COLO829 (cell line): ENCODE data around the gene ASPDH.
"Not testable (repeated sequence)": the region's sequence is repeated elsewhere in the genome, so short reads cannot be mapped to it uniquely, and the experiment has no call there.

ENCODE experiments used
- DNase-seq: peaks from one replicate; pipeline ENCODE4 v3.0.0; 2012; ENCODE audit warnings: low spot score

The ASPDH gene

DNA sequence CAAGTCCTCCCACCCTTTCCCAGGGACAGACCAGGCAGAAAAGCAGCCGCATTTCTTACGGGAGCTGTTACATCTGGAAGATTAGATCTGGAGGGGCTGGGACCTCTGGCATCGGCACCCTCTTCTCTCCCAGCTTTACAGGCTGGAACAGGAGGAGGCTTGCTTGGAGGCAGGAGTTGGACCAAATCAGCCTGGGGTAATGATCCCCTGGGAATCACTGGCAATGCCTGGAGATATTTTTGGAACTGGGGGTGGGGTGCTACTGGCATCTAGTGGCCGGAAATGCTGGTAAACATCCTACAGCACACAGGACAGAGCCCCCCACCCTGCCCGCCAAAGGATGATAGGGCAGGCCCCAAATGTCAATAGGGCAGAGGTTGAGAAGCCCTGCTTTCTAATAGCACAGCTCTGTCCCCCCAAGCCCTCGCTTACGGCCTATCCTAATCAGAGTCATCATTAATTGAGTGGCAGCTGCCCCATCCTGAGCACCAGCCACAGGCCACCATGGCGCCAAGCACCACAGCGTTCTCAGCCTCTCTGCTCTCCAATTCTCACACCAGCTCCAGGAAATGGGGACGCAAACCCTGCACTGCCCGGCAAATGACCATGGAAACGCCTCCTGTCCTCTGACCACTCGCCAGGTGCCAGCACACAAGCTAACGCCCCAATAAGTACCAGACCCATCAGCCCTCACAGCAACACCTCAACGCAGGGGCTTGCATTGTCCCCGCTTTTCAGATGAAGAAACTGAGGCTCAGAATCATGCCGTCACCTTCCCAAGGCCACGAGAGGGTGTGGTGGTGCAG, 33.9 kb upstream of the ASPDH start:
- no peak for DNase-seq

DNA sequence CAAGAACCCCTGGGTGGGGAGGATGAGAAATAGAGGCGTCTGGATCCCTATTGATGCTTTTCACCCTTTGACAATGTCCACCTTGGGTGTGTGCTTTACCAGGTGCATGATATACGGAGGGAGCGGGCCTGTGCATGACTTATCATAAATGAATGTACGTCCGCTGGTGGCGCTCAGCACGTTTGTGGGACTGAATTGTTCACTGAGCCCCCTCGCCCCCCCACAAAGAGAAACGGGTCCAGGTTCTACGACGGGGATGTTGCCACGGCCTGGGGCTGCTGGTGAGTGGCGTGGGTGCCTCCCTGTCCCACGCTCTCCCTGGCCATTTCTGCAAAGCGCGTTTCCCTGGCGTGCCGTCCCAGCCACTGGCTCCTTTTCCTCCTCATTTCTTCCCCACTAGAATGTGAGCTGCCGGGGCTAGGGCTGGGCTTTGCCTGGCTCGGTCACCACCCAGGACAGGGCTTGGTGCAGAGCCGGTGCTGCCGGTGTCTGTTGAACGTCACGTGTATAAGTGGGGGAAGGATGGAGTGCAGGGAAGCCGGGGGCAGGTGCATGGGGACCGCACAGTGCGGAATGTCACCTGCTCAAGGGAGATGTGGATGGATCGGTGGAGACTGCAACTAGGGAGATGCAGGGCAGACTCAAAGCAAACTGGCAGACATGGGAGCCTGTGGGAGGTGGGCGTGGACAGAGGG, 33.0 kb upstream of the ASPDH start:
- DNase-seq, result no peak

DNA sequence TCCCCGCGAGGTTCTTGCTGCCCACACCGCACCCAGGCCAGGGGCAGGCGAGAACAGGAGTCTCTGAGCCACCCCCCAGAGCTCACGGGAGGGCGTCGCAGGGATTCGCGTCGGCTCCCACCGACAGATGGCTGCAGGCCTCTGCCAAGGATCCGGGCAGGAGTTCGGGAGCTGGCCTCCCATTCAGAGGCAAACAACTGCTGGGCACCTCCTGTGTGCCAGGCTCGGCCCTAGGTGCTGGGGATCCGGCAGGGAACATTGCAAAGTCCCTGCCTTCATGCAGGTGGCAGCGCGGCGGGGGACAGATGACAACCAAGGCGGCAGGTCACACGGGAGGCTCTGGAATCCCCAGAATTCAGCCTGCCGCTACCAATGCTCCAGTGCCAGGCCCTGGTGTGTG, 29.2 kb upstream of the ASPDH start:
- no peak for DNase-seq

DNA sequence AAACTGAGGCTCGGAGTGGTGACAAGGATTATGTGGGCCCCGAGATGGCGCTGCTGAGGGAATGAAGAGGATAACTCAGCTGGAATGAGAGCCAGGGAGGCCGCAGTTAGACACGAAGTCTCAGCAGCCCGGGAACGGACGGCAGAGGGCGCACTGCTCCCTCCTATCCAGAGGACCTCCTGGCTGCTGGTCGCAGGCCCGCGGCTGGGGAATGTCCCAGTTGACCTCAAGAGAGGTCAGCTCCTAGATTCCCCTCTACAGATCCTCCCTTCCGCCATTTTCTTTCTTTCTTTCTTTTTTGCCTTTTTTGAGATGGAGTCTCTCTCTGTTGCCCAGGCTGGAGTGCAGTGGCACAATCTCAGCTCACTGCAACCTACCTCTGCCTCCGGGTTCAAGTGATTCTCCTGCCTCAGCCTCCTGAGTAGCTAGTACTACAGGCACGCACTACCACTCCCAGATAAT, 24.1 kb upstream of the ASPDH start:
- DNase-seq, result peak; percentile 87

DNA sequence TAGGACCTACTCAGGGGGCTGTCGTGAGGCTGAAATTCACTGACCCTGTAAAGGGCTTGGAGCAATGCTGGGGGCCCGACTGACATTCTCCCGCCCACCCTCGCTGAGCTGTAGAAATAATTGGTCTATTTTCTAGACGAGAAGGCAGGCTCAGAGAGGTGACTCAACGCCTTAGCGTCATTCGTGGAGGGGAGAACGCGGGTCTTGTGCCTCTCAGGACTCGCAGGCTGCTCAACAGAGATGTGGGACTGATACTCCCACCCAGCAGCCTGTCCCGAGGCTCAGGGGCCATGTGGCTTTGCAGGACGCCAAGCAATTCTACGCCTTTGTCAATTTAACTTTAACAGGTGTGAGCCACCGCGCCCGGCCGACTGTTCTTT, 23.6 kb upstream of the ASPDH start:
- DNase-seq, result no peak

DNA sequence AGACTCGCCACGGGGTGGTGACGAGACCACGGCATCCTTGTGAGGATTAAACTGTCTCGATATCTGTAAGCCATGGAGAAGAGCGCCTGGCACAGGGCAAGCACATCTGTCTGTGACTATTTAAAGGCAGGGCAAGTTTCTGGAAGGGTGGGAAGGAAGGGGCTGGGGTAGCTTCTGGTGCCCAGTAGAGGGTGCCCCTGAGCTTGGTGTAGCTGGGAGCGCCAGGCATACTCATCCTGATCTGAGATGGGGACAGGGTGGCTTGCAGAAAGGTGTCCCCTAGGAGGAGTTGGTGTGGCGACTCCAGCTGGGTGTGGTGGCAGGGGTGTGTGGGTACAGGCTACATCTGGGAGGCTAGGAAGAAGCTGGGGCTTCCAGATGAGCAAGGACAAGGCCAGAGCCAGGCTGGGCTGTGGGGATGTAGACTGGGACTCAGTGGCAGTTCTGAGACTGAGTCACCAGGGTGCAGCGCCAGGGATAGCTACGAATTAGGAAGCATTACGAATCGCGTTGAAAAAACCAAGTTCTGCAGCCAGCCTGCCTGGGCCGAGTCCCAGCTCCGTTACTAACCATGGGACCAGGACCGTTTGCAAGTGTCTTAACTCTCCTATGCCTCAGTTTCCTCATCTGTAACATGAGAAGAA, 23.1 kb upstream of the ASPDH start:
- DNase-seq, result no peak

DNA sequence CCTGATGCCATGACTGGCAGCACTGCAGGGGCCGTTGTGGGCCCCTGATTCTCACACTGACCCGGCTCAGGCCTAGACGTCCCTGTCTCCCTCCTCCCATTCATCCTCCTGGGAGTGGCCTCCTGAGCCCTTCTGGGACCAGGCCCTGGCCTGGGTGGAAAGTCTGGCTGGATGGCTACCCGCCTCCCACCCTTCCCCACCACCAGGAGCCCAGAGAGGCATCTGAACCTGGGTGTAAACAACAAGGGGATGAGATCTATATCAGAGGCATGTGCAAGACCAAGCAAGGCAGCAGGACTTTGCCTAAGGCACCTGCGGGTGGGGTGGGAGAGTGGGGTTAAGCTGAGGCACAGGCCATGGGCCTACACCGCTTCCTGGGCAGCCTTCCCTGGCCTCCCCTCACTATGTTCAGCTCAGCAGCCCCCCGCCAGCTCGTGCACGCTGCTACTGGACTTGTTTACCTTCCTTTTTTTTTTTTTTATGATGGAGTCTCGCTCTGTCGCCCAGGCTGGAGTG, 22.0 kb upstream of the ASPDH start:
- no peak for DNase-seq

DNA sequence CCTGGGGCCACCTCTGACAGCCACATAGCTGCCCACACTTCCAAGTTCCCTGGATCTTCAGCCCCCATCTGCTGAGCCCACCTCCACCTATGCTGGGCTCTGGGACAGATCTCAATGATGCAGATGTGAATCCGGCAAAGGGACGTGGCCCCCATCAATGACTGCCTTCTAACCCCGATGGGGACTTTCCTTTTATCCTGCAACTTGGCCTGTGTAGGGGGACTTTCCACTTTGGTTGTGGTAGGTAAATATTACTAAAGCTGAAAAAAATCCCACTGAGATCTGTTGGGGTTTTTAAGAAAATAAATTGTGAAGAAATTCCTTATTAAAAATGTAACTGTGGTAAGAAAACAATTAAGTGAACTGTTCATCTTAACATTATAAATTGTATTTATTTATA, 20.8 kb upstream of the ASPDH start:
- DNase-seq, result no peak

DNA sequence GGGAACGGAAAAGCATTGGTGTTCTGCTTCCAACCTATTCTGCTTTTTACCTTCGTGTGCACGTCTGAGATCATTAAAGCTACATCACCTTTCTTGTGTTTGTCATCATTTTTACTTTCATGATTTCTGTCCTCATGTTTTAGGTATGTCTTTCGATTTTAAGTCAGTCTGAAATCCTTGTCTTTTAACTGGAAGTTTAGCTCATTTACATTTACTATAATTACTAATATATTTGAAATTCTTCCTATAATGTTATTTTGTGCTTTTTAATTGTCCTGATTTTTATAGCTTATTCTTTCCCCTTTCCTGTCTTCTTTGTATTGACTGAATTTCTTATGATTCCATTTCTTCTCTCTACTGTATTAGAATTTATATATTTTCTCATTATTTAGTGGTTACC, 19.2 kb upstream of the ASPDH start:
- no peak for DNase-seq

DNA sequence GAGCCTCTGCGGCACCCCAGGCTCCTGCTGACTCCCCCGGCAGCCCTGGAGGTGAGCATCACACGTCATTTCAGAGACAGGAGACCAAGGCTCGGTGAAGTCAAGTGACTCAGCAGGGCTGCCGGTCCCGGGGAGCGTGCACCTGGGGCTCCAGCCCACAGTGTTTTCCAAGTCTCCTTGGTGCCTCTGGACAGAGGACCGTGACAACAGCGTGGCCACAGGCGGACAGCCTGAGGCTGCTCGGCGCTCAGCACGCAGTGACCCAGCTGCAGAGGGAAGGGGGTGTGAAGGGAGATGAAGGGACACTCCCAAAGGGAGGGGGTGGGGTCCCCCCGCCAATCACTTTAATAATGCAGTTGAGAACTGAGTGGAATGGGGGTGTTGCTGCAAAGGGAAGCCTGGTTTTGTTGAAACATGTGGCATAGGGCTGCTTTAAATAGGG, 17.5 kb upstream of the ASPDH start:
- no peak for DNase-seq

DNA sequence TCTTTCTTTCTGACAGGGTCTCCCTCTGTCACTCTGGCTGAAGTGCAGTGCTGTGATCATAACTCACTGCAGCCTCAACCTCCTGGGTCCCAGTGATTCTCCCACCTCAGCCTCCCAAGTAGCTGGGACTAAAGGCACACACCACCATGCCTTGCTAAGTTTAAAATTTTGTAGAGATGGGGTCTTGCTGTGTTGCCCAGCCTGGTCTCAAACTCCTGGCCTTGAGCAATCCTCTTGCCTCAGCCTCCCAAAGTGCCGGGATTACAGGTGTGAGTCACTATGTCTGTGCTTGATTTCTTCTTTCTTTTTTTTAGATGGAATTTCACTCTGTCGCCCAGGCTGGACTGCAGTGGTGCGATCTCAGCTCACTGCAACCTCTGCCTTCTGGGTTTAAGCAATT, 14.3 kb upstream of the ASPDH start:
- DNase-seq, result not testable (repeated sequence)

DNA sequence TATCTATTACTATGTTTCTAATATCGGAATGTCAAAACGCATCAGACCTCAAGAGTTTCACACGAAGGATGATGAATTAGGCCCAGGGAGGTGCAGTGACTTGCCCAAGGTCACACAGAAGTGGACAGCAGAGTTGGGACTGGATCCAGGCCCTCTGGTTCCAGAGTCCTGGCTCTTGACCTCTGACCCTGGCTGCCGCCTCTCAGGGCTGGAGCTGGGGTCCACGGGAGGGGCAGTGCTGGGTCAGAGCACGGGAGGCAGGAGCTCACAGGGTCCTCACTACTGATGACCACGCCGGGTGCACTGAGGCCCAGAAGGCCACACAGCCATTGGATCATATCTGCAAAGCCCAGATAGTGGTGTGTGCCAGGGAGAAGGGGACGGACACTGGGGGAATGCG, 9.2 kb upstream of the ASPDH start:
- DNase-seq, result no peak

DNA sequence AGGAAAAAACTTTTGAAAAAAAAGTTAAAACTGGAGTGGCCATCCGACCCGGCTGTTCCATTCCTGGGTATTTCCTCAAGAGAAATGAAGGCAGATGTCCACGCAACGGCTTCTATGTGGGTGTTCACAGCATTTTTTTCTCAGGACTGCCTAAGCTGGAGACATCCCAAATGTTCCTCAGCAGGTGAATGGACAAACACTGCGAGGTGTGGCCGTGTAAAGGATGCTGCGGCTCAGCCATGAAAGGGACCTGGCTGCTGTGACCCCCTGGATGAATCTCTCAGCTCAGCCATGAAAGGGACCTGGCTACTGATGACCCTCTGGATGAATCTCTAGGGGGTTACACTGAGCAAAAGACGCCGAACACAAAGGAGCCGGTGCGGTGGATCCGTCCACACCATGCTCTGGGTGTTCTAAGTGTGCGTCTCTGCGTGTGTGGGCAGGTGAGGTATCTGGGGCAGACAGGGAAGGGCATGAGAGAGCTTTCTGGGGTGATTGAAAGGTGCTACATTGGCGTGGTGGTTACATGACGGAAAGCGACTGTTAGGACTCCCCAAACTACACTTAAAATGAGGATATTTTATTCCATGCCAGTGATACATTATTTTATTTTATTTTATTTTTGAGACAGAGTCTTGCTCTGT, 7.2 kb upstream of the ASPDH start:
- no peak for DNase-seq

DNA sequence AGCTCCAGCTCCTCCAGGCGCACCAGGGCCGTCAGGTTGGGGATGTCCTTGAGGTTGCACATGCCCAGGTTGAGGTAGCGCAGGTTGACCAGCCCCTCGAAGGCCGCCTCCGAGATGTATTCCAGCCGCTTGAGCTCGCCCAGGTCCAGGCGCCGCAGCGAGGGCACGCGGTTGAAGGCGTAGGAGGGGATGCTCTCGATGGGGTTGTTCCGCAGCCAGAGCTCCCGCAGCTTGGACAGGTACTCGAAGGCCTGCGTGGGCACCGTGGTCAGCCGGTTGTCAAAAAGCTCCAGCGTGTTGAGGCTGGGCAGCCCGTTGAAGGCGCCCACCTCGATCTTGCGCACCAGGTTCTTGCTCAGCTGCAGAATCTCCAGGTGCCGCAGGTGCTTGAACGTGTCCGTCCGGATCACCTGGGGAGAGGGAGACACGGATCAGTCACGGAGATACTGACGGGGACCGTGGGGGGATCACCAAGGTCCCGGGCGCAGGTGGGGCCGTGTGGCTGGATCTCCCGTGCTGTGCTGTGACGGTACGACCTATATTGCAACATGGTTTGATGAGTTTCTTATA, 5.4 kb upstream of the ASPDH start:
- no peak for DNase-seq

DNA sequence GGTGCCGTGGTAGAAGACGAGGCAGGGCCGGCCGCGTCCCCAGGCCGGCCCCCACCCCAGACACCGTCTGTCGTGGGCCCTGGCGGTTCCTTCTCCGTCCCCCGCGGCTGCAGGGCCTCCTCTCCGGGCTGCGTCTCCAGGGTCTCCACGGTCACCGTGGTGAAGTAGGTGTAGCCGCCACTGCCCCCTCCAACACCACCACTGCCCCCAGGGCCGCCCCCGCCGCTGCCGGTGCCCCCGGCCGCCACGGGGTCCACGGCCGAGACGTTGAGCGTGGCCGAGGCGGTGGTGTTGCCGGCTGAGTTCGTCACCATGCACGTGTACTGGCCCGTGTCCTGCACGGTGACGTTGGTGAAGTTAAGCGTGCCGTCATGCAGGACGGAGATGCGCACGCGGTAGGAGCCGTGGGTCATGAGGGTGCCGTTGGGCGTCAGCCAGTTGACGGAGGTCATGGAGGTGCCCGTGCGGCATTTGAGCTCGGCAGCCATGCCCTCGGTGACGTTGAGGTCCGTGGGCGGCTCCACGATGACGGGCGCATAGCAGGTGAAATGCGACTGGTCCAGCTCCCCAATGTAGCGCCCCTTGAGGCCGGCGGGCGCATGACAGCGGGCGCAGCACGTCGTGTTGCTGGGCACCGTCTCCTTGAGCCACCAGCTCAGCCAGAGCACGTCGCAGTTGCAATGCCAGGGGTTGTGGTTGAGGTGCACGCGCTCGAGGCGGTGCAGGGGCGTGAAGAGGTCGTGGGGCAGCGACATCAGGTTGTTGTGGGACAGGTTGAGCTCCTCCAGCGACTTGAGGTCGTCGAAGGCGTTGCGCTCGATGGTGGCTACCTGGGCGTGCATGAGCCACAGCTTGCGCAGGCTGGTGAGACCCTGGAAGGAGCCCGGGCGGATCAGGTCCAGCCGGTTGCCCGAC, 4.6 kb upstream of the ASPDH start:
- DNase-seq, result no peak

DNA sequence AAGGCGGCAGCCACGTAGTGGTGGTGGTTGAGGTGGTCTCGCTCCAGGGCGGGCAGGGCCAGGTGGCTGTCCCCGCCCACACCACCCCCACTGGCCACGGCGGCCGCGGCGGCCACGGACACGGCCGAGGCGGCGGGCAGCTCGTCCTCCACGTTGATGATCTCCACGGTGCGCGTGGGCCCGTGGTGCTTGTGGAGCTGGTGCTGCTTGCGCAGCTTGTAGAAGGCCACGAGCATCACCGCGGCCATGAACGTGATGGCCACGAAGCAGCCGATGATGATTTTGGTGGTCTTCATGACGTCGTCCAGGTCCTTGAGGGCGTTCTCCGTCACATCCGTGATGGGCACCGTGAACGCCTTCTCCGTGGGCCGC, 4.0 kb upstream of the ASPDH start:
- DNase-seq, result no peak

DNA sequence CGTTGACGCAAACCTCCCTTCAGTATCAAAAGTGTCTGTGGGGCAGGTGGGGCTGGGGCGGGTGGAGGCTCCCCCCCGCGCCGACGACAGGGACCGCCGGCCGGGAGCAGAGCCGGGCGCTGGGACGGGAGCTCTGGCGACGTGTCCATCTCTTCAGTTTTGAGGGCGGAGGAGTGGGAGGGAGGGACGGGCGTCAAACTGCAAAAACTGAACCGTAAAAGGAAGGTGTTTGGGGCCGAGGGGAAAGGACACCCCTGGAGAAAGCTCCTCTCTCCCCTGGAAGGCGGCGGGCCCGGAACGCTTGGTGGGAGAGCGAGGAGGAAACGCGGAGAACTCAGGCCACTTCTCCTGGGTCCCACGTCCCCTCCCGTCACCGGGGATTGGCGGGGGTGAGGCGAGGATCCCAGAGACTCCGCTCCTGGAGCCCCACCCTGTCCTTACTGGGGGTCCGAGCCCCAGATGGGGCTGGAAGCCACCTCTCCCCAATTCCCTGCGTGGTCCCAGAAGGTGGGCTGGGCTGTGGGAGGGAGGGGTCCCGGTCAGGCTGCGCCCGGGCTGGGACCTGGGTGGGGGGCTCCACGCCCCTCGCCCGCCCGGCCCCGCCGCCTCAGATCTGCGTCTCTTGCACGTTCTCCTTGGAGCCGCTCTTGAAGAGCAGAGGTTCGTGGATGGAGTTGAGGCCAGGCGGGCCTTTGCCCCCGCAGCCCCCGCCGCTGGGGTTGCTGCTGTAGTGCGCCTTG, 3.4 kb upstream of the ASPDH start:
- DNase-seq, result no peak

DNA sequence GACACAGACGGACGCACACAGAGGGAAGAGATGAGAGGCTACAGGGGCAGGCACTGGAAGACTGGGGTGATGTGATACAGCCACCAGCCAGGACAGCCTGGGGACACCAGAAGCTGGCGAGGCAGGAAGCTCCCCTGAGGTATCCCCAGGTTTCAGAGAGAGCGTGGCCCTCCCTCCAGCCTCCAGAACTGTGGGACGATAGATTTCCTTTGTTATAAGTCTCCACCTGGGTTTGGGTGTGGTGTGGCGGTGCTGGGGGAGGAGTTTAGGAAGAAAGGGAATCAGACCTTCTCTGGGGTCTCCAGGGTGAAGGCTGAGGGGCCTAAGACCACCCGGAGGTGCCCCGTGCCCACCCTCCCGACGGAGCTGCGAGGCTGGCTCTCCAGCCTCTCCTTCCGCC, 2.7 kb upstream of the ASPDH start:
- DNase-seq, result no peak

DNA sequence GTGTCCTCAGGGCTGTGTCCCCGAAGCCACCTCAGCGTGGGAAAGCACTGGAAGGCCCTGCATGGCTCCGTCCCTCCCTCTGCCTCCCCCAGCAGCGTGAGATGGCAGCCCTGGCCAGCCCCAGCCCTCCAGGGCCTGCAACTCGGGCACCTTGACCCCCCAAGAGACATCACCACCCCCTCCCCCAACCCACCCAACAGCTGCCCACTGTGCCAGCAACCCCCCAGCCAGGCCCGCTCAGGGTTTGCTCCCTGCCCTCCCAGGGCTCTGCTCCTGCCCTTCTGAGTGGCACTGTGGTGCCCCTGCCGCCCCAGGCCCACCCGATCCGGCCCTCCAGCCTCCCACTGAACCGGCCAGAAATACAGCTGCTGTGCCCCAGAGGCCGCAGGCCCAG, 1.5 kb upstream of the ASPDH start:
- no peak for DNase-seq
